ENCODE measurements around the gene PRR29. TPM values are rescaled to one million over a fixed set of nuclear protein-coding genes. Genes with fewer than 3 reads are reported as not detected.
"Not testable (repeated sequence)": the region's sequence is repeated elsewhere in the genome, so short reads cannot be mapped to it uniquely, and the experiment has no call there.

Gene PRR29
- total RNA-seq, 1 experiment from 2014 or later, result 0.85 TPM

DNA sequence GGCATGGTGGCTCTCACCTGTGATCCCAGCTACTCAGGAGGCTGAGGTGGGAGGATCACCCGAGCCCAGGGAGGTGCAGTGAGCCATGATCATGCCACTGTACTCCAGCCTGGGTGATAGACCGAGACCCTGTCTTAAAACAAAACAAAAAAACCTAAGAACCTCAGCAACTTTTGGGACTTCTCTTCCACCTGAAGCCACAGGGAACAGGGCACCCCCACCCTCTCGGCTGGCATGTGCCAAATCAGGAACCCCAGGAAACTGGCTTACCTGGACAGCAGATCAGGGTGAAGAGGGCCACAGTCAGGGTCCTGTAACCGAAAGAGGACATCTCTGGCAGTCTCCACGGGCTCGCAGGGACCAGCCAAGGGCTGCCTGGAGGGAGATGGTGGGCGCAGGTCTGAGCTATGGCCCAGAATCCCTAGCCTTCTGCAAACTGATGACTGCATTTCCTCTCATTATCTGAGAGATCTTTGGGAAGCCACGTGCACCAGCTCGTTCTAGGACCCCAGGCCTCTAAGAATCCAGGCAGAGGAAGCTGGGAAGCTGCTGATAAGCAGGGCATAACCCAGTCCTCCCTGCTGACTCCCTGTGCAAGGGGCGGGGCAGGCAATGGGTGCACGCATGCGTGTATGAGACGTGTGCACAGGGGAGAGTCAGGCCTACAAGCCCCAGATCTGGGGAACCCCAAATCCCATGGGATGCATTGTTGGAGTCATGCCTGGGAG, 8.4 kb downstream of the PRR29 start:
- CTCF ChIA-PET, result interaction anchor here (0.7 to 3.2 kb wide), 13 partner anchors 8 to 127 kb away, joined by 3 to 13 read pairs (median 5); partner anchors contain the start of genes GH1, GH2, ICAM2 and PRR29
- H3K4me3 Mint-ChIP-seq, result no peak overlapping the region
- H3K4me1 Mint-ChIP-seq, result peaks cover 18% of the 10 kb centered on the region
- no peaks in the 10 kb centered on the region for H3K9me3 Mint-ChIP-seq
- no peak for TF ChIP-seq USF1 (CRISPR knock-in tag; IDR thresholded peaks at IDR 0.05)
- TF ChIP-seq RELA (CRISPR knock-in tag; IDR thresholded peaks at IDR 0.05; ENCODE audit: borderline replicate concordance), result no peak
- TF ChIP-seq, protein P1, sequence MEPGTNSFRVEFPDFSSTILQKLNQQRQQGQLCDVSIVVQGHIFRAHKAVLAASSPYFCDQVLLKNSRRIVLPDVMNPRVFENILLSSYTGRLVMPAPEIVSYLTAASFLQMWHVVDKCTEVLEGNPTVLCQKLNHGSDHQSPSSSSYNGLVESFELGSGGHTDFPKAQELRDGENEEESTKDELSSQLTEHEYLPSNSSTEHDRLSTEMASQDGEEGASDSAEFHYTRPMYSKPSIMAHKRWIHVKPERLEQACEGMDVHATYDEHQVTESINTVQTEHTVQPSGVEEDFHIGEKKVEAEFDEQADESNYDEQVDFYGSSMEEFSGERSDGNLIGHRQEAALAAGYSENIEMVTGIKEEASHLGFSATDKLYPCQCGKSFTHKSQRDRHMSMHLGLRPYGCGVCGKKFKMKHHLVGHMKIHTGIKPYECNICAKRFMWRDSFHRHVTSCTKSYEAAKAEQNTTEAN (CRISPR knock-in tag; IDR thresholded peaks at IDR 0.05), result no peak
- TF ChIP-seq ZBTB21 (CRISPR knock-in tag; IDR thresholded peaks at IDR 0.05; ENCODE audit: borderline replicate concordance), result no peak
- TF ChIP-seq ATF1 (CRISPR knock-in tag; IDR thresholded peaks at IDR 0.05), result no peak
- TF ChIP-seq, protein P2, sequence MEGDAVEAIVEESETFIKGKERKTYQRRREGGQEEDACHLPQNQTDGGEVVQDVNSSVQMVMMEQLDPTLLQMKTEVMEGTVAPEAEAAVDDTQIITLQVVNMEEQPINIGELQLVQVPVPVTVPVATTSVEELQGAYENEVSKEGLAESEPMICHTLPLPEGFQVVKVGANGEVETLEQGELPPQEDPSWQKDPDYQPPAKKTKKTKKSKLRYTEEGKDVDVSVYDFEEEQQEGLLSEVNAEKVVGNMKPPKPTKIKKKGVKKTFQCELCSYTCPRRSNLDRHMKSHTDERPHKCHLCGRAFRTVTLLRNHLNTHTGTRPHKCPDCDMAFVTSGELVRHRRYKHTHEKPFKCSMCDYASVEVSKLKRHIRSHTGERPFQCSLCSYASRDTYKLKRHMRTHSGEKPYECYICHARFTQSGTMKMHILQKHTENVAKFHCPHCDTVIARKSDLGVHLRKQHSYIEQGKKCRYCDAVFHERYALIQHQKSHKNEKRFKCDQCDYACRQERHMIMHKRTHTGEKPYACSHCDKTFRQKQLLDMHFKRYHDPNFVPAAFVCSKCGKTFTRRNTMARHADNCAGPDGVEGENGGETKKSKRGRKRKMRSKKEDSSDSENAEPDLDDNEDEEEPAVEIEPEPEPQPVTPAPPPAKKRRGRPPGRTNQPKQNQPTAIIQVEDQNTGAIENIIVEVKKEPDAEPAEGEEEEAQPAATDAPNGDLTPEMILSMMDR (IDR thresholded peaks at IDR 0.05), result no peak
- TF ChIP-seq SP1 (CRISPR knock-in tag; conservative IDR thresholded peaks at IDR 0.05), result no peak
- TF ChIP-seq ZNF232 (CRISPR knock-in tag; IDR thresholded peaks at IDR 0.05), result no peak
- TF ChIP-seq TCF7 (CRISPR knock-in tag; IDR thresholded peaks at IDR 0.05; ENCODE audit: low read depth), result no peak
- ATAC-seq (no peak), DNase-seq (ENCODE audit: low spot score) (no peak)
- no peak overlapping the region for H3K27ac Mint-ChIP-seq
- POLR2A ChIA-PET, result interaction anchor here (0.7 kb wide), 1 partner anchor 19 kb away, joined by 3 read pairs; no protein-coding TSS in a partner anchor
- no peaks in the 10 kb centered on the region; the same call in 1 of the 2 replicates for H3K27me3 Mint-ChIP-seq (ENCODE audit: low read depth)
- H3K36me3 Mint-ChIP-seq, result no peaks in the 10 kb centered on the region

GRCh38 chr17:64007089-64007837, 9.1 kb downstream of the PRR29 start:
- H3K9me3 Mint-ChIP-seq; H3K27me3 Mint-ChIP-seq (ENCODE audit: low read depth); H3K4me3 Mint-ChIP-seq; H3K36me3 Mint-ChIP-seq; H3K27ac Mint-ChIP-seq; POLR2A ChIA-PET; ATAC-seq; DNase-seq (ENCODE audit: low spot score): not testable (repeated sequence)
- peaks cover 18% of the 10 kb centered on the region for H3K4me1 Mint-ChIP-seq
- CTCF ChIA-PET, result interaction anchor here (0.9 to 3.2 kb wide), 9 partner anchors 9 to 126 kb away, joined by 3 to 13 read pairs (median 5); partner anchors contain the start of genes GH1, GH2, ICAM2 and PRR29

DNA sequence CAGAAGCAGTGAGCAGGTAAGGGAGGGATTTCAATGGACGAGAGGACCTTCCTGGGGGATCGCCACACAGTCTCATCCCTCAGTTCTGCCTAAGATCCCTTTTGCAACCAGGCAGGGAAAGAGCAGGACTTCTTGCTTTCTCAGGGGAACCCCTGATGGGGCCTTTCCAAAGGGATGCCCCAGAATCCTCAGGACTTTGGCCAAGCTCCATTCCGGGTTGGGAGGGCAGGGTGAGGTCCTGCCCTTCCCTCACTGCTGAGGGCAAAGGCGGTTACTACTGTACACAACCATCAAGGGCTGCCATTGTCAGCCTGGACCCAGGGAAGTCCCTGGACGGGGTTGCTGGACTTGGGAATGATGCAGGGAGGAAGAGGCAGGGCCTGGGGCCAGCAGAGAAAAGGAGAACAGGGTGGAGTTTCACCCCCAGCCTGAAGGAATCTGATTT, 9.7 kb downstream of the PRR29 start:
- Mint-ChIP-seq H3K27me3 (ENCODE audit: low read depth) (no peaks in the 10 kb centered on the region; the same call in 1 of the 2 replicates), H3K36me3 (no peaks in the 10 kb centered on the region), H3K9me3 (no peaks in the 10 kb centered on the region), H3K27ac (no peak overlapping the region), H3K4me1 (peaks cover 18% of the 10 kb centered on the region), H3K4me3 (no peak overlapping the region)
- ATAC-seq (no peak), DNase-seq (ENCODE audit: low spot score) (no peak)
- ChIA-PET CTCF (interaction anchor here (1.3 to 3.2 kb wide), 6 partner anchors 10 to 126 kb away, joined by 3 to 13 read pairs (median 6); partner anchors contain the start of genes GH1 and ICAM2), POLR2A (no interaction called here)
- no peak for TF ChIP-seq ZNF532 (CRISPR knock-in tag; IDR thresholded peaks at IDR 0.05; ENCODE audit: borderline replicate concordance)
- TF ChIP-seq, protein P2 (IDR thresholded peaks at IDR 0.05), result no peak
- no peak for TF ChIP-seq TP53 (CRISPR knock-in tag; IDR thresholded peaks at IDR 0.05)
- TF ChIP-seq NR2C2 (CRISPR knock-in tag; IDR thresholded peaks at IDR 0.05), result no peak
- no peak for TF ChIP-seq FOXP4 (CRISPR knock-in tag; IDR thresholded peaks at IDR 0.05)
- TF ChIP-seq ZNF317 (CRISPR knock-in tag; IDR thresholded peaks at IDR 0.05; ENCODE audit: borderline replicate concordance, low read depth), result no peak
- TF ChIP-seq SOX15 (CRISPR knock-in tag; IDR thresholded peaks at IDR 0.05), result no peak
- TF ChIP-seq EMX1 (CRISPR knock-in tag; IDR thresholded peaks at IDR 0.05), result no peak
- TF ChIP-seq ZNF396 (CRISPR knock-in tag; IDR thresholded peaks at IDR 0.05; ENCODE audit: borderline replicate concordance), result no peak

Measured in WTC11 (cell line).